HK-2 (cell line): Measurements from ENCODE around the gene DHX34.
"Not testable (repeated sequence)": the region's sequence is repeated elsewhere in the genome, so short reads cannot be mapped to it uniquely, and the experiment has no call there.

ENCODE experiments used
- DNase-seq: peaks from one replicate; pipeline ENCODE4 v3.0.0-alpha.2; 2018; ENCODE audit not compliant: unreplicated experiment

DHX34 gene

GRCh38 chr19:47331490-47331889 is 17.6 kb upstream of the DHX34 start:
- no peak for DNase-seq

DNA sequence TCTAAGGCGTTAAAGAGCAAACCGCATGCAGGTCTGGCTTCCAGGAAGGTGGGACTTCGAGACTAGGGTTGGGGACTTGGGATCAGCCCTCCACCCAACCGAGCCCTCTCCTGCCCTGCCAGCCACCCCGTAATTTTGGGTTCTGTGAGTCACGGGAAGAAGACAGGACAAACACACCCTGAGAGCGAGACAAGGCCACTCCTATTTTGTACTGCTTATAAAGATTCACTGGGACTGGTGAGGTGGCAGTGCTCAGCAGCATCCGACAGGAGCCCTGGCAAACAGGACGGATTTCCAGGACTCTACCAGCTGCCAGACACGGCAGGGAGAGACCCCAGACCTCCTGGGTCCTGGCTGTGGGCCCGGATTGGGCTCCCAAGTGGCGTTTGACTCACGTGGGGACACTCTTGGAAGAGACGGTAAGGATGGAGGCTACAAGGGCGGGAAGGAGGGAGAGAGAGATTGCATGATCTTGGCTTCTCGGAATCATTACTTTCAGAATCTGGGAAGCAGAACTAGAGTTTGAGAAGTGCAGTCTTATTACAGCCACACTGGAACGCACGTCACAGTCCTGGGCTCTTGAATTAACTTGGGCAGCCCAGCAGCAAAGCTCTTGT is 17.1 kb upstream of the DHX34 start, which contains the start of gene C5AR2:
TSS of gene C5AR2 (plus strand) at position 245 of the 617 bp plus-strand sequence. CDS start 8,625 bp downstream, outside the sequence.
- DNase-seq: no peak

DNA sequence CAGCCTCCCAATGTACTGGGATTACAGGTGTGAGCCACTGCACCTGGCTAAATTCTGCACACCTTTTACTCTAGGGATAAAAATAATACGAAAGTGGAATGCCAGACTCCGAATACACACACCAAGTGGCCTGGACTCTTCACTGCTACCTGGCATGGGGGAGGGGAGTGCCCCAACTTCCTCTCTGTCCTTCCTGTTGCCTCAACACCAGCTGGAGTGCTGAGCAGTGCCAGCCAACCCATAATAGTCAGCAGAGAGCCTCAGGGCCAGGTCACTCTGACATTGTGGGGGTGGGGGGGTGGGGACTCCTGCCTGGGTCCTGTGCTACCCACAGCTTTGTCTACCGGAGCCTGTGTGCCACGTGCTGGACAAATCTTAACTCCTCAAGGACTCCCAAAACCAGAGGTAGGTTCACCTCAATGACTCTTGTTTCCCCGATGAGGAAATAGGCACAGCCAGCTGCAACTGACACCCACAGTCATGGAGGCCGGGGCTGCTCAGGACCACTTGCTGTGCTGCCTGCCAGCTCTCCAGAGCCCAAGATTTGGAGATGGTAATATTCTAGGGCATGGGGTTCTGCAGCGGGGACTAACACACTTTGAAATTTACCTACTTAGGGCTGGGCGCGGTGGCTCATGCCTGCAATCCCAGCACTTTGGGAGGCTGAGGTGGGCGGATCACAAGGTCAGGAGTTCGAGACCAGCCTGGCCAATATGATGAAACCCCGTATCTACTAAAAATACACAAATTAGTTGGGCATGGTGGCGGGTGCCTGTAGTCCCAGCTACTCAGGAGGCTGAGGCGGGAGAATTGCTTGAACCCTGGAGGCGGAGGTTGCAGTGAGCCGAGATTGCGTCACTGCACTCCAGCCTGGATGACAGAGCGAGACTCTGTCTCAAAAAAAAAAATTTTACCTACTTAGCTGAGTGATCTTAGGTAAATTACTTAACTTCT is 12.1 kb upstream of the DHX34 start:
- DNase-seq: not testable (repeated sequence)

- no peak for DNase-seq
Observed at GRCh38 chr19:47339196-47339880, 9.8 kb upstream of the DHX34 start.

- no peak for DNase-seq
Observed at GRCh38 chr19:47340477-47341208, 8.5 kb upstream of the DHX34 start.

DNA sequence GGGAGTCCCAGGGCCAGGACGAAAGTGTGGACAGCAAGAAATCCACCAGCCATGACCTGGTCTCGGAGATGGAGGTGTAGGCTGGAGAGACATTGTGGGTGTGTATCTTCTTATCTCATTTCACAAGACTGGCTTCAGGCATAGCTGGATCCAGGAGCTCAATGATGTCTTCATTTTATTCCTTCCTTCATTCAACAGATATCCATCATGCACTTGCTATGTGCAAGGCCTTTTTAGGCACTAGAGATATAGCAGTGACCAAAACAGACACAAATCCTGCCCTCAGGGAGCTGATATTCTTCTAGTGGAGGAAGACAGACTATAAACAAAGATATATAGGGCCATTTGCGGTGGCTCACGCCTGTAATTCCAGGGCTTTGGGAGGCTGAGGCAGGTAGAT is 7.4 kb upstream of the DHX34 start:
- no peak for DNase-seq

- no peak for DNase-seq
Observed at GRCh38 chr19:47343194-47343802, 5.8 kb upstream of the DHX34 start.

DNA sequence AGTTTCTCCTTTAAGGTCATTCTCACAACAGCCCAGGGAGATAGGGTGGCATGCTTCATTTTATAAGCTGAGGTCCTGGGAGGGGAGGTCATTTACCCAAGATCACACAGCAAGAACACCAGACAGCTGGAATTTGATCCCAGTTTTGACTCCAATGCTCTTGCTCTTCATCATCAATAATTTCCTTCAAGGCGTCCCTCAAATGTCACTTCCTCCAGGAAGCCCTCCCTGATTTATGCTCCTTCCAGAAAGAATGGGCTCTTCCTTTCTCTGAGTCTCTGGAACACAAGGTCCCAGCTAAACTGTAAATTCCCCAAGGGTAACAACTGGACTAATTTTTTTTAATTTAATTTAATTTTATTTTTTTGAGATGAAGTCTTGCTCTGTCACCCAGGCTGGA is 4.7 kb upstream of the DHX34 start:
- no peak for DNase-seq

DNA sequence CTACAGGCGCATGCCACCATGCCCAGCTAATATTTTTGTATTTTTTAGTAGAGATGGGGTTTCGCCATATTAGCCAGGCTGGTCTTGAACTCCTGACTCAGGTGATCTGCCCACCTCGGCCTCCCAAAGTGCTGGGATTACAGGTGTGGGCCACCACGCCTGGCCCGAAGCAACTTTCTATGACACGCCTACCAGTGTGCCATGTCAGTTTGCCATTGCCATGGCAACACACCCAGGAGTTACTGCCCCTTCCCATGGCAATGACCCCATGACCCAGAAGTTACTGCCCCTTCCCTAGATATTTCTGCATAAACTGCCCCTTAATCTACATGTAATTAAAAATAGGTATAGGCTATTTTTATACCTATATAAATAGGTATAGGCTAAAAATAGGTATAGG is 3.1 kb upstream of the DHX34 start:
- not testable (repeated sequence) for DNase-seq

- DNase-seq: no peak
Observed at GRCh38 chr19:47350630-47351029, 1.5 kb downstream of the DHX34 start.

- DNase-seq: no peak
Observed at GRCh38 chr19:47351548-47351947, 2.4 kb downstream of the DHX34 start.

DNA sequence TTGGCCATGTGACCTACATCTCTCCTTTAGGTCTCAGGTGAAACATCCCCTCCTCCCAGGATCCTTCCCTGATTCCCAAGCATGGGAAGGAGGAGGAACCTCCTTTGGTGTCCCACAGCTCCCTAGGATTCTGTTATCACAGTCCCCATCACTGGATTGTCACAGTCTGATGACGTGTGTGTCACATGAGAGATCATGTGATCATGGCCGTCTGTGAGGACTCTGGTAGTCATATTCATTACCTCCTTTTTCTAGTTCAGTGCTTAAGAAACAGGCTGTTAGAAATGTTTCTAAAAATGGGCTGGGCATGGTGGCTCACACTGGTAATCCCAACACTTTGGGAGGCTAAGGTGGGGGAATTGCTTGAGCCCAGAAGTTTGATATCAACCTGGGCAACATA is 3.0 kb downstream of the DHX34 start:
- no peak for DNase-seq

GRCh38 chr19:47353307-47353712 is 4.2 kb downstream of the DHX34 start:
- no peak for DNase-seq

DNA sequence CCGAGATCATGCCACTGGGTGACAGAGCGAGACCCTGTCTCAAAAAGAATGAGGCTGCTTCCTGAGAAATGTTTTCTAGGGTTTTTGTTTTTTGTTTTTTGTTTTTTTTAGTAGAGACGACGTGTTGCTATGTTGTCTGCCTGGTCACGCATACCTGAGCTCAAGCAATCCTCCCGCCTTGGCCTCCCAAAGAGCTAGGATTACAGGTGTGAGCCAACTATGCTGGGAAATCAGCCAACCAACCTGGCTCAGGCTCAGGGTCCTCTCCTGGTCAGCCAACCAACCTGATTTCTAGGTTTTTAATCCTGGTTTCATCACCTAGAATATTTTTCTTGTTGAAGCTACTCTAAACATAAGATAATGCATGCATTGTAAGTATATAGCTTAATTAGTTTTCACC is 7.8 kb downstream of the DHX34 start:
- DNase-seq: no peak

GRCh38 chr19:47357788-47358680 is 8.9 kb downstream of the DHX34 start:
- DNase-seq: no peak

DNA sequence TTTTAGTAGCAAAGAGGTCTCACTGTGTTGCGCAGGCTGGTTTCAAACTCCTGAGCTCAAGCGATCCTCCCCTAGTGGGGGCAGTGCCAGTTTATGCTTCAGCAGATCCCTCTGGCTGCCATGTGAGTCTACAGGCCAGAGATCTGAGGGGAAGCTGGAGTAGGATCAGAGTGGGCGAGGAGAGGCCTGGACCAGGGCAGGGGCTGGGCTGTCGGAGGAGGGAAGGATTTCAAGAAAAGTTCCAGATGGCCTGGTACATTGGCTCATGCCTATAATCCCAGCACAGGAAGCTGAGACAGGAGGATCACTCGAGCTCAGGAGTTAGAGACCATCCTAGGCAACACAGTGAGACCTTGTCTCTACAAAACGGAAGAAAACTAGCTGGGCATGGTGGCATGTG is 9.8 kb downstream of the DHX34 start:
- DNase-seq: no peak

GRCh38 chr19:47362321-47362720 is 13.2 kb downstream of the DHX34 start:
- DNase-seq: no peak

- DNase-seq: peak; percentile 21
Observed at GRCh38 chr19:47363758-47364531, 14.8 kb downstream of the DHX34 start.

DNA sequence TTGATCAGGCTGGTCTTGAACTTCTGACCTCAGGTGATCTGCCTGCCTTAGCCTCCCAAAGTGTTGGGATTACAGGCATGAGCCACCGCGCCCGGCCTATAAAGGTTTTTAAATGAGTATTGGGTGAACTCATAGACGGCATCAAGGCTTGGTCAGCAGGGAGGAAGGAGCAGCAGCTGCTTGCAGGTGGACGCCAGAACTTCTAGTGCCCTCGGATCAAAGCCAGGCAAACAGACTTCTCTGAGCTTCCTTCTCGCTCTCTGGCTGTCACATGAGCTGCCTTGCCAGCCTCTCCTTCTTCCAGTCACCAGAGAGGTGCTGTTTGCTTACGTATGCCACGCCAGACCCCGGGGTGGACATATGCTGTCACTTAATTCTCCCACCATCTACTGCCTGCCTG is 16.3 kb downstream of the DHX34 start:
- not testable (repeated sequence) for DNase-seq
